ENCODE results near the gene ADIRF.
"Not testable (repeated sequence)": the region's sequence is repeated elsewhere in the genome, so short reads cannot be mapped to it uniquely, and the experiment has no call there.

The ADIRF gene

DNA sequence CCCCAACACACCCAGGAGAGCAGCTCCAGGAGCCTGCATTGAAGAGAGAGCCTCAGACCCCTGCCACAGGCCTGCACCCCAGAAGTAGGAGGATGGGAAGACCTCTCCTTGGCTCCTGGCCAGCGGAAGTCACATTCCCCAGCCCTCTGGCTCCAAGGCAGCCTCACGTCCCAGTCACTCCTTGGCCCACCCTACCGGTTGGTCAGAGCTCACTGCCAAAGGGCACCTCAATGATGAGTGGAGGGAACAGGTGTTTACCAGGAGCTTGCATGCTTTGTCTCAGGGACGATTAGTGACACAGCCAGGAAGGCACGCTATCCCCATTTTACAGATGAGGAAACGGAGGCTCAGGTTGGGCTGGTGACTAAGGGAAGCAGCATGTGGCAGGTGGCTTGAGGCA is 50.8 kb downstream of the ADIRF start:
- 0 out of 2 replicates have a peak, but pooled peaks have one; percentile 31 for TF ChIP-seq NFIC (IDR thresholded peaks at IDR 0.05)

DNA sequence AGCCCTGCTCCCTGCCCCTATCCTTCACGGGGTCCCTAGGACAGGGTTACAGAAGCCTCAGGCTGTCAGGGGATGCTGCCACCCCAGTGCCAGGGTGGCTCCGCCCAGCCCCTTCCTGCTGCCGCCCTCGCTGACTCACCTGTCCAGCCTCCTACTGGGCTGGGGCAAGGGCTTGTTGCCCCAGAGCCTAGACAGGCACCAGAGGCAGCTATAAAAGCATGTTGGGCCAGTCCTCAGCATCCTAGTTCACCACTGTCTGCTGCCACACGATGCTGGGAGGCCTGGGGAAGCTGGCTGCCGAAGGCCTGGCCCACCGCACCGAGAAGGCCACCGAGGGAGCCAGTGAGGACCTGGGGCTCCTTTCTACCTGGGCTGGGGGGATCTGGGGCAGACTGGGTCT is 51.8 kb downstream of the ADIRF start, which contains the start of gene FAM25A:
TSS of gene FAM25A (plus strand) at position 239 of the 400 bp plus-strand sequence. CDS start at position 270, 31 bp downstream.
- TF ChIP-seq EP300 (IDR thresholded peaks at IDR 0.05; ENCODE audit: borderline replicate concordance); EGR1 (IDR thresholded peaks at IDR 0.05): not testable (repeated sequence)
- TF ChIP-seq, protein P1, sequence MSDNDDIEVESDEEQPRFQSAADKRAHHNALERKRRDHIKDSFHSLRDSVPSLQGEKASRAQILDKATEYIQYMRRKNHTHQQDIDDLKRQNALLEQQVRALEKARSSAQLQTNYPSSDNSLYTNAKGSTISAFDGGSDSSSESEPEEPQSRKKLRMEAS (IDR thresholded peaks at IDR 0.05) = not testable (repeated sequence)

Measured in Ishikawa (cell line).